ENCODE data around the gene KLHL17. TPM values are rescaled to one million over a fixed set of nuclear protein-coding genes. Genes with fewer than 3 reads are reported as not detected.
A peak's percentile ranks its signal among the peaks of the same experiment; 100 is the strongest.

The KLHL17 gene
- total and polyA plus RNA-seq, 9 of the 15 experiments (the other 6 are each of a cell fraction or from before 2014, with no cell fraction given) = 0.14 to 84.8 (median 13.0) TPM

DNA sequence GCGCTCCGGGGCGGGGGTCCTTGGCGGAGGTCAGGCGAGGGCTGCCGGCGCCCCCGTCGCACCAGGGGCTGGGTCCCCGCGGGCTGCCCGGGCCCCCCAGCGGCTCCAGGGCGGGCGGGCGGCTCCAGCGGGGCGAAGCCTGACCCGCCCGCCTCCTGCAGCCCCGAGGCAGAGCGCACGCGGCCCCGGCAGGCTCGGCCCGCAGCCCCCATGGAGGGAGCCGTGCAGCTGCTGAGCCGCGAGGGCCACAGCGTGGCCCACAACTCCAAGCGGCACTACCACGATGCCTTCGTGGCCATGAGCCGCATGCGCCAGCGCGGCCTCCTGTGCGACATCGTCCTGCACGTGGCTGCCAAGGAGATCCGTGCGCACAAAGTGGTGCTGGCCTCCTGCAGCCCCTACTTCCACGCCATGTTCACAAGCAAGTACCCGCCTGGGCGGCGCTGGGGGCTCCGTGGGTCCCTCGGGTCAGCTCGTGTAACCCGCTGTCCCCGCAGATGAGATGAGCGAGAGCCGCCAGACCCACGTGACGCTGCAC, 817 bp downstream of the KLHL17 start (continued):
- no peak for TF ChIP-seq ZBTB40 (IDR thresholded peaks at IDR 0.05)
- TF ChIP-seq ZBTB40 (CRISPR knock-in tag; IDR thresholded peaks at IDR 0.05) = no peak; the same call in 1 of the 2 replicates
- no peak for TF ChIP-seq NR2C2 (CRISPR knock-in tag; IDR thresholded peaks at IDR 0.05)
- TF ChIP-seq NR2C2 (tag; IDR thresholded peaks at IDR 0.05) = no peak
- TF ChIP-seq, protein P1, sequence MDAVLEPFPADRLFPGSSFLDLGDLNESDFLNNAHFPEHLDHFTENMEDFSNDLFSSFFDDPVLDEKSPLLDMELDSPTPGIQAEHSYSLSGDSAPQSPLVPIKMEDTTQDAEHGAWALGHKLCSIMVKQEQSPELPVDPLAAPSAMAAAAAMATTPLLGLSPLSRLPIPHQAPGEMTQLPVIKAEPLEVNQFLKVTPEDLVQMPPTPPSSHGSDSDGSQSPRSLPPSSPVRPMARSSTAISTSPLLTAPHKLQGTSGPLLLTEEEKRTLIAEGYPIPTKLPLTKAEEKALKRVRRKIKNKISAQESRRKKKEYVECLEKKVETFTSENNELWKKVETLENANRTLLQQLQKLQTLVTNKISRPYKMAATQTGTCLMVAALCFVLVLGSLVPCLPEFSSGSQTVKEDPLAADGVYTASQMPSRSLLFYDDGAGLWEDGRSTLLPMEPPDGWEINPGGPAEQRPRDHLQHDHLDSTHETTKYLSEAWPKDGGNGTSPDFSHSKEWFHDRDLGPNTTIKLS (IDR thresholded peaks at IDR 0.05; ENCODE audit: borderline replicate concordance, low read depth) = peak; percentile 65; the same call in 1 of the 2 replicates
- TF ChIP-seq, protein P2, sequence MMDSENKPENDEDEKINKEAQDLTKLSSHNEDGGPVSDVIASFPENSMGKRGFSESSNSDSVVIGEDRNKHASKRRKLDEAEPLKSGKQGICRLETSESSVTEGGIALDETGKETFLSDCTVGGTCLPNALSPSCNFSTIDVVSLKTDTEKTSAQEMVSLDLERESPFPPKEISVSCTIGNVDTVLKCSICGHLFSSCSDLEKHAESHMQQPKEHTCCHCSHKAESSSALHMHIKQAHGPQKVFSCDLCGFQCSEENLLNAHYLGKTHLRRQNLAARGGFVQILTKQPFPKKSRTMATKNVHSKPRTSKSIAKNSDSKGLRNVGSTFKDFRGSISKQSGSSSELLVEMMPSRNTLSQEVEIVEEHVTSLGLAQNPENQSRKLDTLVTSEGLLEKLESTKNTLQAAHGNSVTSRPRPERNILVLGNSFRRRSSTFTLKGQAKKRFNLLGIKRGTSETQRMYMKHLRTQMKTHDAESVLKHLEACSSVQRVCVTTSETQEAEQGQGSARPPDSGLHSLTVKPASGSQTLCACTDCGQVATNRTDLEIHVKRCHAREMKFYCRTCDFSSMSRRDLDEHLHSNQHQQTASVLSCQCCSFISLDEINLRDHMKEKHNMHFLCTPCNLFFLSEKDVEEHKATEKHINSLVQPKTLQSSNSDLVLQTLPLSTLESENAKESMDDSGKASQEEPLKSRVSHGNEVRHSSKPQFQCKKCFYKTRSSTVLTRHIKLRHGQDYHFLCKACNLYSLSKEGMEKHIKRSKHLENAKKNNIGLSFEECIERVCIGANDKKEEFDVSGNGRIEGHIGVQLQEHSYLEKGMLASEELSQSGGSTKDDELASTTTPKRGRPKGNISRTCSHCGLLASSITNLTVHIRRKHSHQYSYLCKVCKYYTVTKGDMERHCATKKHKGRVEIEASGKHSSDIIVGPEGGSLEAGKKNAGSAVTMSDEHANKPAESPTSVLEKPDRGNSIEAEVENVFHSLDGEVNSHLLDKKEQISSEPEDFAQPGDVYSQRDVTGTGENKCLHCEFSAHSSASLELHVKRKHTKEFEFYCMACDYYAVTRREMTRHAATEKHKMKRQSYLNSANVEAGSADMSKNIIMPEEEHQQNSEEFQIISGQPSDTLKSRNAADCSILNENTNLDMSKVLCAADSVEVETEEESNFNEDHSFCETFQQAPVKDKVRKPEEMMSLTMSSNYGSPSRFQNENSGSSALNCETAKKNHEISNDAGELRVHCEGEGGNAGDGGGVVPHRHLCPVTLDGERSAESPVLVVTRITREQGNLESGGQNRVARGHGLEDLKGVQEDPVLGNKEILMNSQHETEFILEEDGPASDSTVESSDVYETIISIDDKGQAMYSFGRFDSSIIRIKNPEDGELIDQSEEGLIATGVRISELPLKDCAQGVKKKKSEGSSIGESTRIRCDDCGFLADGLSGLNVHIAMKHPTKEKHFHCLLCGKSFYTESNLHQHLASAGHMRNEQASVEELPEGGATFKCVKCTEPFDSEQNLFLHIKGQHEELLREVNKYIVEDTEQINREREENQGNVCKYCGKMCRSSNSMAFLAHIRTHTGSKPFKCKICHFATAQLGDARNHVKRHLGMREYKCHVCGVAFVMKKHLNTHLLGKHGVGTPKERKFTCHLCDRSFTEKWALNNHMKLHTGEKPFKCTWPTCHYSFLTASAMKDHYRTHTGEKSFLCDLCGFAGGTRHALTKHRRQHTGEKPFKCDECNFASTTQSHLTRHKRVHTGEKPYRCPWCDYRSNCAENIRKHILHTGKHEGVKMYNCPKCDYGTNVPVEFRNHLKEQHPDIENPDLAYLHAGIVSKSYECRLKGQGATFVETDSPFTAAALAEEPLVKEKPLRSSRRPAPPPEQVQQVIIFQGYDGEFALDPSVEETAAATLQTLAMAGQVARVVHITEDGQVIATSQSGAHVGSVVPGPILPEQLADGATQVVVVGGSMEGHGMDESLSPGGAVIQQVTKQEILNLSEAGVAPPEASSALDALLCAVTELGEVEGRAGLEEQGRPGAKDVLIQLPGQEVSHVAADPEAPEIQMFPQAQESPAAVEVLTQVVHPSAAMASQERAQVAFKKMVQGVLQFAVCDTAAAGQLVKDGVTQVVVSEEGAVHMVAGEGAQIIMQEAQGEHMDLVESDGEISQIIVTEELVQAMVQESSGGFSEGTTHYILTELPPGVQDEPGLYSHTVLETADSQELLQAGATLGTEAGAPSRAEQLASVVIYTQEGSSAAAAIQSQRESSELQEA (IDR thresholded peaks at IDR 0.05; ENCODE audit: low read depth) = no peak
